Chondrocyte (in vitro differentiated cells): ENCODE data around the gene HNRNPA2B1. TPM values are rescaled to one million over a fixed set of nuclear protein-coding genes. Genes with fewer than 3 reads are reported as not detected.

Experiments used
- DNase-seq: peaks from one replicate; pipeline ENCODE4 v3.0.0; 2021; ENCODE audit warnings: mixed read lengths, low spot score
- H3K27ac Mint-ChIP-seq: one replicate; pipeline ENCODE4 v1.8.0; 2021; ENCODE audit warnings: mild to moderate bottlenecking, moderate library complexity, mixed read lengths; ENCODE audit not compliant: unreplicated experiment
- H3K27me3 Mint-ChIP-seq: 2 replicates; pipeline ENCODE4 v1.8.0; 2021; ENCODE audit warnings: low read depth, mixed read lengths
- H3K36me3 Mint-ChIP-seq: 2 replicates; pipeline ENCODE4 v1.8.0; 2021; ENCODE audit warnings: low read depth, mixed read lengths
- H3K4me1 Mint-ChIP-seq: 2 replicates; pipeline ENCODE4 v1.8.0; 2021; ENCODE audit warnings: low read depth, mild to moderate bottlenecking, mixed read lengths
- H3K4me3 Mint-ChIP-seq: one replicate; pipeline ENCODE4 v1.8.0; 2021; ENCODE audit warnings: mild to moderate bottlenecking, moderate library complexity, mixed read lengths; ENCODE audit not compliant: unreplicated experiment
- H3K9me3 Mint-ChIP-seq: 2 replicates; pipeline ENCODE4 v1.8.0; 2021; ENCODE audit warnings: low read depth, mixed read lengths
- total RNA-seq: library from RNA; stranded (reverse); gene quantifications from 3 replicates; pipeline ENCODE4 v1.2.1, GENCODE V29; 2021
- TF ChIP-seq, protein P1 (sequence below): fragments of 200-600 bp; sonication (generic); IDR thresholded peaks from 2 replicates; pipeline ENCODE4 v1.5.0; 2021; ENCODE audit warnings: antibody characterized with exemption, mild to moderate bottlenecking, moderate library complexity

Gene HNRNPA2B1
- total RNA-seq, 1 donor from 2014 or later = 313 TPM

GRCh38 chr7:26188957-26189541 is 11.5 kb downstream of the HNRNPA2B1 start:
- peaks cover 54% of the 10 kb centered on the region for H3K4me1 Mint-ChIP-seq
- H3K4me3 Mint-ChIP-seq = no peak overlapping the region
- TF ChIP-seq, protein P1, sequence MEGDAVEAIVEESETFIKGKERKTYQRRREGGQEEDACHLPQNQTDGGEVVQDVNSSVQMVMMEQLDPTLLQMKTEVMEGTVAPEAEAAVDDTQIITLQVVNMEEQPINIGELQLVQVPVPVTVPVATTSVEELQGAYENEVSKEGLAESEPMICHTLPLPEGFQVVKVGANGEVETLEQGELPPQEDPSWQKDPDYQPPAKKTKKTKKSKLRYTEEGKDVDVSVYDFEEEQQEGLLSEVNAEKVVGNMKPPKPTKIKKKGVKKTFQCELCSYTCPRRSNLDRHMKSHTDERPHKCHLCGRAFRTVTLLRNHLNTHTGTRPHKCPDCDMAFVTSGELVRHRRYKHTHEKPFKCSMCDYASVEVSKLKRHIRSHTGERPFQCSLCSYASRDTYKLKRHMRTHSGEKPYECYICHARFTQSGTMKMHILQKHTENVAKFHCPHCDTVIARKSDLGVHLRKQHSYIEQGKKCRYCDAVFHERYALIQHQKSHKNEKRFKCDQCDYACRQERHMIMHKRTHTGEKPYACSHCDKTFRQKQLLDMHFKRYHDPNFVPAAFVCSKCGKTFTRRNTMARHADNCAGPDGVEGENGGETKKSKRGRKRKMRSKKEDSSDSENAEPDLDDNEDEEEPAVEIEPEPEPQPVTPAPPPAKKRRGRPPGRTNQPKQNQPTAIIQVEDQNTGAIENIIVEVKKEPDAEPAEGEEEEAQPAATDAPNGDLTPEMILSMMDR = no peak
- H3K9me3 Mint-ChIP-seq = no peaks in the 10 kb centered on the region
- H3K27ac Mint-ChIP-seq = no peak overlapping the region
- peaks cover 61% of the 10 kb centered on the region for H3K36me3 Mint-ChIP-seq
- no peaks in the 10 kb centered on the region for H3K27me3 Mint-ChIP-seq
- DNase-seq = no peak

GRCh38 chr7:26188206-26188956 is 12.2 kb downstream of the HNRNPA2B1 start:
- peaks cover 48% of the 10 kb centered on the region for H3K4me1 Mint-ChIP-seq
- TF ChIP-seq, protein P1 = no peak
- H3K27me3 Mint-ChIP-seq = no peaks in the 10 kb centered on the region
- no peak overlapping the region for H3K27ac Mint-ChIP-seq
- no peak overlapping the region for H3K4me3 Mint-ChIP-seq
- peaks cover 55% of the 10 kb centered on the region for H3K36me3 Mint-ChIP-seq
- H3K9me3 Mint-ChIP-seq = no peaks in the 10 kb centered on the region
- DNase-seq = no peak

DNA sequence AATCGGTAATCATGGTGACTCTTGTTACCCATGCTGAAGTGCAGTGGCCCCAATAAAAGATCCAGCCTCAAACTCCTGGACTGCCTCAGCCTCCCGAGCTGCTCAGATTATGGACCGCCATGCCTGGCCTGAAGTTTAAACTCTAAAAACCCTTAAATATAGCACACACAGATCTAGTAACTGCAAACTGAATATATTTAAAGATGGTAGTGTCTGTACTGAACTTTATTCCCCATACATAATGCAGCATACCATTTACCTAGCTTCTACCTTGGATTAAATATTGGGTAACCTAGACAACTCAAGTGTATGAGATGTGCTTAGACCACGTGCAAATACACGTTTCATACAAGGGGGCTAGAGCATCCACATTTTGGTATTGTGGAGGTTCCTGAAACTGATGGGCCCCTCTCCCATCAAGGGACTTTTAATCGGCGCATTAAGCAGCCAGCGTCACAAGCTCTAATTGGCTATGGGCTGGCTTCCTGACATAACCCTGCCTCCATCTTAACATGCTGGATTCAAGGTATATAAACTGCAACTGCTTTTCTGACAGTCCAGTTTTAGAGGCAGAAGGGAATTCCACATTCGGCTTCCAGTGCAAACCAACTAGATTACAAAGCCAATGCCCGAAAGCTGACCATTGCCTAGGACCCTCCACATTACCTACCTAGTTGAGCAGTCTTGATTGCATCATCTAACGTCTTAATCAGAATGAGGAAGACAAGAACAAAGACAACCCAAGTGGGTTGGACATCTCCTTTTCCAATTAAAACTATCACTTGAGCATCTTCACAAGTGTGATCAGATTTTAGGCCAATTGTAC is 13.0 kb downstream of the HNRNPA2B1 start:
- H3K4me1 Mint-ChIP-seq = peaks cover 41% of the 10 kb centered on the region
- peaks cover 48% of the 10 kb centered on the region for H3K36me3 Mint-ChIP-seq
- DNase-seq = no peak
- no peaks in the 10 kb centered on the region for H3K27me3 Mint-ChIP-seq
- no peak overlapping the region for H3K4me3 Mint-ChIP-seq
- TF ChIP-seq, protein P1 = no peak
- H3K27ac Mint-ChIP-seq = no peak overlapping the region
- H3K9me3 Mint-ChIP-seq = no peaks in the 10 kb centered on the region

- TF ChIP-seq, protein P1 = no peak
- Mint-ChIP-seq H3K4me1 (peaks cover 33% of the 10 kb centered on the region), H3K27me3 (no peaks in the 10 kb centered on the region), H3K36me3 (peaks cover 39% of the 10 kb centered on the region), H3K4me3 (no peak overlapping the region), H3K9me3 (no peaks in the 10 kb centered on the region), H3K27ac (peak overlapping the region; percentile 20)
- DNase-seq = no peak
Observed at GRCh38 chr7:26186364-26187311, 13.9 kb downstream of the HNRNPA2B1 start.
